Karpas-422 (cell line): ENCODE results near the gene RASGRP3. TPM values are rescaled to one million over a fixed set of nuclear protein-coding genes. Genes with fewer than 3 reads are reported as not detected.

ENCODE experiments used
- DNase-seq: peaks from one replicate; pipeline ENCODE4 v3.0.0-alpha.2; 2015
- H2AFZ ChIP-seq: fragments of 200-600 bp; sonication (generic); 2 replicates; pipeline ENCODE4 v1.6.1; 2014; ENCODE audit warnings: antibody characterized with exemption, low read length, mixed read lengths
- H3K27ac ChIP-seq: fragments of 200-600 bp; sonication (generic); 2 replicates; pipeline ENCODE4 v1.5.1; 2014; ENCODE audit warnings: mild to moderate bottlenecking, low read length, moderate library complexity
- H3K27me3 ChIP-seq: fragments of 200-600 bp; sonication (generic); 2 replicates; pipeline ENCODE4 v1.6.1; 2014; ENCODE audit warnings: low read length, mixed read lengths
- H3K36me3 ChIP-seq: fragments of 200-600 bp; sonication (generic); 2 replicates; pipeline ENCODE4 v1.6.1; 2014; ENCODE audit warnings: low read length, mixed read lengths; ENCODE audit not compliant: insufficient read depth
- H3K4me1 ChIP-seq: fragments of 200-600 bp; sonication (generic); 2 replicates; pipeline ENCODE4 v1.6.1; 2014; ENCODE audit warnings: mild to moderate bottlenecking, low read length, mixed read lengths
- H3K4me2 ChIP-seq: fragments of 200-600 bp; sonication (generic); 2 replicates; pipeline ENCODE4 v1.6.1; 2014; ENCODE audit warnings: low read length, low read depth, mild to moderate bottlenecking; ENCODE audit not compliant: poor library complexity, severe bottlenecking
- H3K4me3 ChIP-seq: fragments of 200-600 bp; sonication (generic); 2 replicates; pipeline ENCODE4 v1.5.1; 2014; ENCODE audit warnings: mild to moderate bottlenecking, antibody characterized with exemption, low read length, mixed read lengths
- H3K79me2 ChIP-seq: fragments of 200-600 bp; sonication (generic); 2 replicates; pipeline ENCODE4 v1.6.1; 2014; ENCODE audit warnings: mild to moderate bottlenecking, low read length, mixed read lengths
- H3K9ac ChIP-seq: fragments of 200-600 bp; sonication (generic); 2 replicates; pipeline ENCODE4 v1.6.0; 2014; ENCODE audit warnings: low read length
- H3K9me2 ChIP-seq: fragments of 200-600 bp; sonication (generic), shearing (Covaris generic); replicated peaks from 2 replicates; pipeline ENCODE4 v1.6.0; 2014; ENCODE audit warnings: mild to moderate bottlenecking, low read length, moderate library complexity; ENCODE audit not compliant: insufficient read depth
- H3K9me3 ChIP-seq: fragments of 300-700, 200-600 bp; sonication (generic); 2 replicates; pipeline ENCODE4 v1.6.1; 2014; ENCODE audit warnings: low read length, mixed read lengths
- H4K20me1 ChIP-seq: fragments of 200-600 bp; sonication (generic); 2 replicates; pipeline ENCODE4 v1.6.1; 2014; ENCODE audit warnings: mild to moderate bottlenecking, antibody characterized with exemption, low read length, low read depth; ENCODE audit not compliant: insufficient read depth
- total RNA-seq: library from RNA; depleted of rRNA; stranded (reverse); fragments of >200 nt; shearing (Covaris generic); gene quantifications from 2 replicates; pipeline ENCODE4 v1.2.3, GENCODE V29; 2014; ENCODE audit warnings: low replicate concordance

Gene RASGRP3
- total RNA-seq, 1 experiment from 2014 or later: 19.3 TPM

DNA sequence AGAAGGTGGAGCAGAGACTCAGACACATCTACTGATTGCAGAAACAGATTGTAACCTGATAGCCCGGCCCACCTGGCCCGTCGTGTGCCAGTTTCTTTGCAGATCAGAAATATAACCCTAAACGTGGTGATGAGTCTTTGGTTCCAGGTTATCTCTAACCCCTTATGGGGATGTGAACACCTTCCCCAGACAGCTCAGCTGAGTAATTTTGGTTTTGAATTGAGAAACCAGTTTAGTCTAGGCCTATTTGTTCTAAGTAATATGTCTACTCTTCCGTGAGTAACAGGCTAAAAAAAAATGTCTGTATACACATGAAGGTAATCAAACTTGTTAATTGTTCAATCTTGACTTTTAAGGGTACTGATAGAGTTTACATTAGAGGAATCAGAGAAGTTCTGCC, 35.7 kb downstream of the RASGRP3 start:
- Histone ChIP-seq H3K27ac (no peak overlapping the region), H3K36me3 (no peaks in the 10 kb centered on the region), H3K4me2 (no peak overlapping the region), H3K9me2 (no peaks in the 10 kb centered on the region), H3K4me1 (peaks cover 10% of the 10 kb centered on the region), H3K79me2 (no peaks in the 10 kb centered on the region), H4K20me1 (no peaks in the 10 kb centered on the region), H3K9ac (no peak overlapping the region), H3K27me3 (no peaks in the 10 kb centered on the region), H2AFZ (no peak overlapping the region), H3K9me3 (no peaks in the 10 kb centered on the region), H3K4me3 (no peak overlapping the region)
- no peak for DNase-seq

DNA sequence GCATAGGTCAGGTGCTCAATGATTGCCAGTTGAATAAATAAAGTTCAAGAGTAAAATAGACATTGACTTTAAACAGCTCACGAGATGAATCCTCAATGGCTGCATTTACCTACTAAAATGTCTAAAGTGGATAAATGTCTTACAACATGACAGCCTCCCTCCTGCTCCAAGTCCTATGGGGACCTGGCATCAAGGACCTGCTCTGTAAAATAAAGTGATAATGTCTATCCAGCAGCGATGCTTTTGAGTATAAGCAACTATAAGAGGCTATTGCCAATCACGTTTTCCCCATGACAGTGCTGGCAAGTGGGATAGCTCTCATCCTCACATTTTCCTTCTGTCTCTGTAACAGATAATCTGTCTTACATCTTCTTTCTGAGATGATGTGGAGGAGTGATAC, 37.0 kb downstream of the RASGRP3 start:
- no peak overlapping the region for H3K9ac ChIP-seq

DNA sequence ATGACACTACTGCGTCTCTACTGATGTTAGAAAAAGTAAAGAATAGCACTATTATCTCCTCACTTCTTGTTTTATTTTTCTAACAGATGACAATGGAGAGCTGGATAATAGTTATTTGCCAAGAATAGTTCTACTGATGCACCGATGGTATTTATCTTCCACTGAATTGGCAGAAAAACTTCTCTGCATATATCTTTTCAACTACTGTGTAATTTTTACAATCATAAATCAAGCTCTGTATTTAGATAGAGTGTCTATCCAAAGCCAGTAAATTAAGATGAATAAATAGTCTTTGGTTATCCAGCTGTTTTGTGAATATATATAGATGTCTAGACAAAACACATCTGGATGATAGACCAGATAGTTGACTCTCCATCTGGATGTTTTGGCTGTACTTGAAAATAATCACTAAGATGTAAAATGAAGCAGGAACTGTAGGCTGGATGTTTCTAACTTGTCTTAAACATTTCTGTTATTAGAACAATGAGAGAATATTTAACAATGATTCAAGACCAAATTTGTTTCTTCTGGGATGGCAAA, 40.1 kb downstream of the RASGRP3 start:
- H3K27me3 ChIP-seq: no peaks in the 10 kb centered on the region
- no peak overlapping the region for H3K4me2 ChIP-seq
- no peak overlapping the region for H3K27ac ChIP-seq
- no peak overlapping the region for H3K4me3 ChIP-seq
- H3K9ac ChIP-seq: no peak overlapping the region
- DNase-seq: no peak
- no peaks in the 10 kb centered on the region for H3K9me3 ChIP-seq
- H3K79me2 ChIP-seq: no peaks in the 10 kb centered on the region
- no peaks in the 10 kb centered on the region for H3K36me3 ChIP-seq
- H2AFZ ChIP-seq: no peak overlapping the region
- H3K4me1 ChIP-seq: peaks cover 8% of the 10 kb centered on the region
- H3K9me2 ChIP-seq: no peaks in the 10 kb centered on the region
- no peaks in the 10 kb centered on the region for H4K20me1 ChIP-seq

More for the DNA sequence above, 37.0 kb downstream of the RASGRP3 start:
- Histone ChIP-seq H3K4me2 (no peak overlapping the region), H3K4me3 (no peak overlapping the region), H3K27me3 (no peaks in the 10 kb centered on the region), H4K20me1 (no peaks in the 10 kb centered on the region), H3K27ac (no peak overlapping the region), H2AFZ (no peak overlapping the region), H3K79me2 (no peaks in the 10 kb centered on the region), H3K4me1 (peaks cover 10% of the 10 kb centered on the region), H3K9me2 (no peaks in the 10 kb centered on the region), H3K9me3 (no peaks in the 10 kb centered on the region), H3K36me3 (no peaks in the 10 kb centered on the region)
- DNase-seq: no peak

DNA sequence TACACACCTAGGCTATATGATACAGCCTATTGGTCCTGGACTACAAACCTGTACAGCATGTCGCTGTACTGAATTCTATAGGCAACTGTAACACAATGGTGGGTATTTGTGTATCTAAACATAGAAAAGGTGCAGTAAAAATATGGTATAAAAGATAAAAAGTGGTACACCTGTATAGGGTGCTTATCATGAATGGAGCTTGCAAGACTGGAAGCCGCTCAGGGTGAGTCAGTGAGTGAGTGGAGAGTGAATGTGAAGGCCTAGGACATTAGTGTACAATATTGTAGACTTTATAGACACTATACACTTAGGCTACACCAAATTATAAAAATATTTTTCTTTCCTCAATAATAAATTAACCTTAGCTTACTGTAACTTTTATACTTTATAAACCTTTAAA, 41.8 kb downstream of the RASGRP3 start:
- Histone ChIP-seq H3K4me3 (no peak overlapping the region), H3K27me3 (no peaks in the 10 kb centered on the region), H3K9me2 (no peaks in the 10 kb centered on the region), H4K20me1 (no peaks in the 10 kb centered on the region), H3K4me1 (no peaks in the 10 kb centered on the region), H3K9me3 (no peaks in the 10 kb centered on the region), H3K4me2 (no peak overlapping the region), H3K79me2 (no peaks in the 10 kb centered on the region), H3K36me3 (no peaks in the 10 kb centered on the region), H3K9ac (no peak overlapping the region), H2AFZ (no peak overlapping the region), H3K27ac (no peak overlapping the region)
- DNase-seq: no peak

DNA sequence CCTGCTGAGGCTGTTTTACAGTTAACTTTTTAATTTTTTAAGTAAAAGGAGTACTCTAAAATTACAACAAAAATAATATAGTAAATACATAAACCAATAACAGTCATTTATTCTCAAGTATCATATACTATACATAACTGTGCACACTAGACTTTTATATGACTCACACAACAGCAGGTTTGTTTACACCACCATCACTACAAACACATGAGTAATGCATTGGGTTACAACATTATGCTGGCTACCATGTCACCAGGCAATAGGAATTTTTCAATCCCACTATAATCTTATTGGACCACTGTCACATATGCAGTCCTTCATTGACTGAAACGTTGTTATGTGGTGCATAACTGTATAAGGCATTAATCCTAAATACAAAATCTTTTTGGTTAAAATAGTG, 42.5 kb downstream of the RASGRP3 start:
- Histone ChIP-seq H3K36me3 (no peaks in the 10 kb centered on the region), H4K20me1 (no peaks in the 10 kb centered on the region)

GRCh38 chr2:33521791-33522281, 45.4 kb downstream of the RASGRP3 start:
- Histone ChIP-seq H3K36me3 (no peaks in the 10 kb centered on the region), H3K4me1 (no peaks in the 10 kb centered on the region), H3K27me3 (no peaks in the 10 kb centered on the region), H2AFZ (no peak overlapping the region), H3K79me2 (no peaks in the 10 kb centered on the region), H3K4me3 (no peak overlapping the region), H4K20me1 (no peaks in the 10 kb centered on the region), H3K27ac (no peak overlapping the region), H3K9me2 (no peaks in the 10 kb centered on the region), H3K4me2 (no peak overlapping the region), H3K9ac (no peak overlapping the region), H3K9me3 (no peaks in the 10 kb centered on the region)
- no peak for DNase-seq

More for the DNA sequence above, 42.5 kb downstream of the RASGRP3 start:
- H3K27ac ChIP-seq: no peak overlapping the region
- H3K4me3 ChIP-seq: no peak overlapping the region
- no peaks in the 10 kb centered on the region for H3K4me1 ChIP-seq
- H3K9me3 ChIP-seq: no peaks in the 10 kb centered on the region
- H2AFZ ChIP-seq: no peak overlapping the region
- no peaks in the 10 kb centered on the region for H3K79me2 ChIP-seq
- H3K4me2 ChIP-seq: no peak overlapping the region
- H3K27me3 ChIP-seq: no peaks in the 10 kb centered on the region
- H3K9me2 ChIP-seq: no peaks in the 10 kb centered on the region
- DNase-seq: no peak
- no peak overlapping the region for H3K9ac ChIP-seq

DNA sequence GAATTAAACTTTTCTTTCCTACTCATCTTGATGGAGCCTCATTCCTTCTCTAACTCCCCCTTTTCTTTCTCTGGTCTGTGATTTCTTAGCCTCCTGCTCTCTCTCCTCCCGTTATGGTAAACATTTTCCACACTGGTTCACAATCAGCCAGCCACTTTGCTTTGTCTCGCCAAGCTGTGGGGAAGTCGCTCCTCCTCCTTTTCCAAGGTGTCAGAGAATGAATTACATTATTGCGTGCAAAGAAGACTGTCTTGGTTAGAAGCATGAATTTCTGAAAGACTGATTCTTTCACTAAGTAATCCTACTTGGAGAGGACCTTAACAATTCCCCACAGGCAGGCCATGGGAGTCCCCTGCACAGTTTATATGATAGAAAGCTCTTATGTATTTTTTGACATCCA, 46.1 kb downstream of the RASGRP3 start:
- DNase-seq: no peak
- Histone ChIP-seq H4K20me1 (no peaks in the 10 kb centered on the region), H3K9me3 (no peaks in the 10 kb centered on the region), H2AFZ (no peak overlapping the region), H3K79me2 (no peaks in the 10 kb centered on the region), H3K9me2 (no peaks in the 10 kb centered on the region), H3K9ac (no peak overlapping the region), H3K27ac (no peak overlapping the region), H3K4me1 (peaks cover under 1% of the 10 kb centered on the region; the same call in 1 of the 2 replicates), H3K4me3 (no peak overlapping the region), H3K4me2 (no peak overlapping the region), H3K27me3 (no peaks in the 10 kb centered on the region), H3K36me3 (no peaks in the 10 kb centered on the region)

DNA sequence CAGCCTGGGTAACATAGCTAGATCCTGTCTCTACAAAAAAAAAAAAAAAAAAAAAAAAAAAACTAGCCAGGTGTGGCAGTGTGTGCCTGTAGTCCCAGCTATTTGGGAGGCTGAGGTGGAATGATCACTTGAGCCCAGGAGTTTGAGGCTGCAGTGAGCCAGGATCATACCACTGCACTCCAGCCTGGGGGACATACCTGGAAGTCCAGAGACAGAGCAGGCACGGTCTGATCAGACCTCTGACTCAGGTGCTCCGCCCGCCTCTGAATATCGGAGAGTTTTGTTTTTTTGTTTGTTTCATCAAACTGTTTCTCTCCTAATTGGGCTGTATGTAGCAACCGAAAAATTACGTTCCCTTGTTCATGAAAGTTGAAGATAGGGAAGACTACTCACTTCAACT, 49.2 kb downstream of the RASGRP3 start:
- Histone ChIP-seq H3K27ac (no peak overlapping the region), H3K4me2 (no peak overlapping the region), H3K4me1 (peaks cover 31% of the 10 kb centered on the region), H3K4me3 (no peak overlapping the region), H3K79me2 (no peaks in the 10 kb centered on the region), H4K20me1 (no peaks in the 10 kb centered on the region), H3K9ac (no peak overlapping the region), H2AFZ (peak overlapping the region; percentile 80; the same call in 1 of the 2 replicates), H3K9me3 (no peaks in the 10 kb centered on the region), H3K9me2 (no peaks in the 10 kb centered on the region), H3K27me3 (no peaks in the 10 kb centered on the region), H3K36me3 (no peaks in the 10 kb centered on the region)
- DNase-seq: no peak
